GM10266 (cell line): ENCODE data around the gene HOXA3.

Source experiments
- DNase-seq: peaks from one replicate; pipeline ENCODE4 v3.0.0; 2012; ENCODE audit errors: extremely low spot score
- TF ChIP-seq, protein P1 (sequence below): IDR thresholded peaks from 2 replicates; pipeline ENCODE4 v1.5.1; 2012; ENCODE audit warnings: mild to moderate bottlenecking, low read depth; ENCODE audit not compliant: control insufficient read depth, insufficient read depth; ENCODE audit errors: missing control alignments

The HOXA3 gene

DNA sequence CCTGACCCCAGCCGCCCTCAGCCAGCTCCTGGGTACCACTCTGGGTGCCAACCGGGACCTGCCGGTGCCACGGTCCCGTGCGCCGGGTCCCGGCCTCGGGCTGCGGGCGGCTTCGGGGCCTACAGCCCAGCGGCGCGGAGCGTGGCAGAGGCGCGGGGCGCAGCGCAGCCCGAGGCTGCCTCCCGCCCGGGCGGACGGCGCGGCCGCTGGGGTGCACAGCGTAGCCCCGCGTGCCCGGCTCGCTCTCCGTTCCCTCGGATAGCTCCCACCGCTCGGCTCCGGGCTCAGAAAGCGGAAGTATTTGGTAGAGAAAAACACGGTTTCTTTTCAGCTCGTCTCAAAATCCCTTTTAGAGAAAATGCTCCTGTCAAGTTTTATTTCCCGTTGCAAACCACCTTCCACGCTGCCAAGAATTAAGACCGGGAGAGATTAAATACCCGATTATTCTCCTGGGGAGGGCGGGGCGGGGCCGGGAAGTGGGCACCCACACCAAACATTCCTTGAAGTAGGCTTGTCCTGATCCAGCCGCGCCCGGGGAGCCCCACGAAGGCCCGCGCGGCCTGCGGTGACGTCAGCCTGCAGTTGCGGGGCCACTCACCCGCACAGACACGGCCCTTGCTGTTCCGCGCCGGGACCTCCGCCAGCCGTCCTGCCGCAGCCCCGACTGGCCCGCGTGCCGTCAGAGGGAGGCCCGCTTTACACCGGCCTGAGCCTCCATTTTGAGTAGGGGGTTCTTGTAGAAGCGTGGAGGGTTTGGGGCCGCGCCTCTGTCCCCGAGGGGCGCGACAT is 40.4 kb upstream of the HOXA3 start:
- TF ChIP-seq, protein P1, sequence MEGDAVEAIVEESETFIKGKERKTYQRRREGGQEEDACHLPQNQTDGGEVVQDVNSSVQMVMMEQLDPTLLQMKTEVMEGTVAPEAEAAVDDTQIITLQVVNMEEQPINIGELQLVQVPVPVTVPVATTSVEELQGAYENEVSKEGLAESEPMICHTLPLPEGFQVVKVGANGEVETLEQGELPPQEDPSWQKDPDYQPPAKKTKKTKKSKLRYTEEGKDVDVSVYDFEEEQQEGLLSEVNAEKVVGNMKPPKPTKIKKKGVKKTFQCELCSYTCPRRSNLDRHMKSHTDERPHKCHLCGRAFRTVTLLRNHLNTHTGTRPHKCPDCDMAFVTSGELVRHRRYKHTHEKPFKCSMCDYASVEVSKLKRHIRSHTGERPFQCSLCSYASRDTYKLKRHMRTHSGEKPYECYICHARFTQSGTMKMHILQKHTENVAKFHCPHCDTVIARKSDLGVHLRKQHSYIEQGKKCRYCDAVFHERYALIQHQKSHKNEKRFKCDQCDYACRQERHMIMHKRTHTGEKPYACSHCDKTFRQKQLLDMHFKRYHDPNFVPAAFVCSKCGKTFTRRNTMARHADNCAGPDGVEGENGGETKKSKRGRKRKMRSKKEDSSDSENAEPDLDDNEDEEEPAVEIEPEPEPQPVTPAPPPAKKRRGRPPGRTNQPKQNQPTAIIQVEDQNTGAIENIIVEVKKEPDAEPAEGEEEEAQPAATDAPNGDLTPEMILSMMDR: no peak
- no peak for DNase-seq

DNA sequence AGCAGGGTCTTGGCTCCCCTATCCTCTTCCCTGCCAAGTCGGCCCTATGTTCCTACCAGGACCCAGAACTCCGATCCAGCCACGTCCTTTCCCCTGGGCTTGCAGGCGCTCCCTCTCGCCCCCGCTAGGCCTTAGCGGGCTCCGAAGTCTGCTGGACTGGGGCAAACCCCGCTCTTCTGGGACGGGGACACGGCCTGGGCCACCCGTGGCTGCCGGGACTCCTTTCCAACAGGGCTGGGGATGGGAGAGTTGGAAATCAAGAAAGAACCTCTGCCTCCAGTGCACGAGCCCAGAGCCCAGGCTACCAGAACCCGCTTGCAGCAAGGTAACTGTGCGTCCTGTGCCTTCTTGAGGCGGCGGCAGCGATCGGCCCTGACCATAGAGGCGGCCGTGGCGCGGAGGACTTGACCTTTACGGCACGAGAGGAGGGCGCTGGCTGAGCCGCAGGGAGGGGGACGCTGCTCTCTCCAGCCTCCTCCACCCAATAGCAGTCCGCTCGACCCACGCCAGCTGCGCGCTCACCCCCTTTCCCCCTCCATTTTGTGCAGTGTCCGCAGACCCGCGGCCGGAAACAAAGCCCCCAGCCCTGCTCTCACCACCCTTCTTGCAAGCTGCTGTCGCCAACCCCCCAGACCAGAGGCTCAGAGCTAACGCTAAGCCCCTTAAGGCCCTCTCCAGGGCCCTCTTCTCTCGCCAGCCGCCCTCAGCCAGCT is 39.6 kb upstream of the HOXA3 start:
- TF ChIP-seq, protein P1: no peak
- no peak for DNase-seq

DNA sequence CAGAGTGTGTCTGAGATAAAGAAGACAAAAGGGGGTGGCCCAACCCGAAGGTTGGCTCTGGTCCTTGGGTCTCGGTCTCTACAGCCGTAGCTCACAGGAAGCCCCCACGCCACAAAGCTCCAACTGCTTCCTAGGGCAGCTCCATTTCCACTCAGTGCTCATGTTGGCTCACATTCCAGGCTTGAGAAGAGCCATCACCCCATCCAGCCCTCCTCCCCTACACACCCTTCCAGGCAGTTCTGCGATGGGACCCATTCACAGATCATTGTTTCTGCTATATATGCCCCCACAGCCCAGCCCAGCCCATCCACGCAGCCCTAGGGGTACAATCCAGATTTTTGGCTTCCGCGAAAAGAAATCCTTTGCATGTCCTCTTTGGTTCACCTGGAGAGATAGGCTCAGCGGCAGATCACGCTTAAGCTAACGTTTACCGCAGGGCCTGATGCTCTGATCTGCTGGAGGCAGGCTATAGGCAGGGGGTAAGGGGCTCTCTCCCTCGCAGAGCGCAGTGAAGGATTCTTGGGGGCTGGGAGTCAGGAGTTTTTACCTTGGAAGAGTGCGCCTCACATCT is 38.9 kb upstream of the HOXA3 start:
- TF ChIP-seq, protein P1: no peak
- no peak for DNase-seq

DNA sequence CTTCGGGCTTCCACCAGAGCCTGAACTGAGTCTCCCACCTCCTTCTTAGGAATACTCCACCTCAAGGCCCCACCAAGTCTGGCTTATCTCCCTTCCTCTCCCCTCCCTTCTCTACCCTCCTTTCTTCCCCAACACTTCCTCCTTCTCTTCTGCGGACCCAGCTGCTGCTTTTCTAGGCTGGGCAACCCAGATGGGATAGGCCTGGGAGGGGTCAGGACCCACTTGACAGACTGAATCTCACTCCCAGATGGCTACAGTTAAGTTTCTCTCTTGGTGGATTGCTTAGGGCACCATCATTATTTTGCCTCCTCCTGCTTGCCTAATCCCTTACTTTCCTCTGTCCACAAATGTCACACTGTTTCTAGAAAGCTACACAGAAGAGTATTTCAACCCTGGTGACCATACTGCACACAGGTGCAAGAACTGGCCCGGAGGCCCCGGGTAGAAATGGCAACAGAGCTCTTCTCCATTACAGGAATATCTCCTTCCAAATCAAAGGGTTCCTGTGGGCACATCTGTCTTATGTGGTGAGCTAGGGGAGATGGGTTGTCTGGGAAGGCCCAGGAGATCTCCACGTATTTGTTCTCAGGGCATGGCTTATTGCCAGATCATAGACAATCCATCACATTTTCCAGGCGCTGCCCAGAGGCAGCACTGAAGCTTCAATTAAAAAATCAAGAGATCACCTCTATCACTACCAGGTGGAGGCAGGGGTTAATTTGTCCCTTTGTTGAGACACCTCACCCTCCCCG is 37.8 kb upstream of the HOXA3 start:
- TF ChIP-seq, protein P1: no peak
- no peak for DNase-seq

DNA sequence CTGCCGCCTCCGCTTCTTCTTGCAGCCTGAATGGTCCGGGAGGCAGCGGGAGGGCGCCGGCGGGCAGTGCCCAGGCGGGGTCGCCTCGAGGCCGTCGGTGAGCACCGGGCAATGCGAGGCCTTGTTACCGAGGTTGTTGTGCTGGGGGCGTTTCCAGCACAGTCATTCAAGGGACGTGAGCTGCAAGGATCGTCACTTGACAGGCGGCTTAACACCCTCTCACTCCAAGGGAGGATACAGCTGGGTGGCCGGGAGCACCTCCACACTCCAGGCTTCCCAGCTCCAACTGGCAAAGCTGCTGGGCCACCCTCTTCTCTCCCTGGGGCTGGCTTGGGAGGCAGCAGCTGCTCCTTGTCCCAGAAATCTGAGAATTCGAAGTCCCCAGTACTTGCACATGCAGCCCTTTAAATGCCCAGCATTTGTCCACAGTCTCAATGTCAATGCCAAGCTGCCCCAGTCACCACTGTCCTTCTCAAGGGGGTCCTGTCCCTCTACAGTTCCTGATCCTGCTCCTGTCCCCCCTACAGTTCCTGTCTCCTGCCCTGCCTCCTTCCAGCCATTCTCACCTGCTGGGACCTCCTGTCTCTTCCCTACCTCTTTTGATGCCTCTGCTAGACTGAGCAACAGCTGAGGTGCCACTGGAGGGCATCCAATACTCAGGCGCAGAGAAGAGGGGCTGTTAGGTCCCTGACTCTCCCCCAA is 37.1 kb upstream of the HOXA3 start:
- TF ChIP-seq, protein P1: no peak
- DNase-seq: no peak

DNA sequence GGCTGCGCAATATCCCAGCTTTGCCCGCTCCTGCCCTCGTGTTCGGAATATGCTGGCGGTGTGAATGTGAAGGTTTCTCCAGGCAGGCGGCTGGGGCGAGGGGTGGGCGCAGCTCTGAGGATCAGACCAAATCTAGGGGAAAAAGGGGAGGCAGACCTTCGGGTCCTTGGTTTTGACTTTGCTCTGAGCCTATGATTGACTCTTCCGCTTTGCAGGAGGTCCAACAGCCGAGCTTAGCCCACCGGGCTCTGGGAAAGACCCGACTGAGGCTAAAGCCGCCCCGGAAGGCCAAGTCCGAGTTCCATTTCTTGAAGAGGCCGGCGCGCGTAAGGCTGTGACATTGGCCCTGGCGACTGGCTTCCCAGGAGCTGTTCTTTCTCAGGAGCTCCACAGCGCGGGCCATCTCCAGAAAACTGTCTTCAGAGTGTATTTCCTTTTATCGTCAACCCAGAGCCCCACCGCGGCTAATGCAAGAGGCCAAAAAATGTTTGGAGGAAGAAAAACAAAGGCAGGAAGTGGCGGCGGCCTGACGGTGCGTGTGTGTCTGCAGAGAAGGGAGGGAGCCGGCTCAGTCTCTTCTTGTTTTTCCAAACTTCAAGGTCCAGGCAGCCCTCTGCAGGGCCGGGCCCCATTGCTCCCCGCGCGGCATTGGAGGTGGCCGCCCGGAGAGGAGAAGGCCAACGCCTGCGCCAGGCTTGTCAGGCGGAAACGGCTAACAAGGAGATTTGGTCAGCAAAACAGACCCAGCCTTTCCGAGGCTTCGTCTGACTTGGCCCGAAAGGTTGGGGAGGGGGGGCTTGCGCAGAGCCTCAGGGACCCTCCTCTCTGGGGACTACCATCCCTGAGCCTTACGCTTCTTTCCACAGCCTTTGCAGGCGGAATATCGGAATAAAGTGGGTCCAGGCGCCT is 36.3 kb upstream of the HOXA3 start:
- DNase-seq: no peak

More for the DNA sequence above, 36.3 kb upstream of the HOXA3 start:
- TF ChIP-seq, protein P1: no peak
